ENCODE results near the gene INVS. TPM values are rescaled to one million over a fixed set of nuclear protein-coding genes. Genes with fewer than 3 reads are reported as not detected.

INVS gene
- total RNA-seq, 1 experiment from 2014 or later, result 21.1 TPM

DNA sequence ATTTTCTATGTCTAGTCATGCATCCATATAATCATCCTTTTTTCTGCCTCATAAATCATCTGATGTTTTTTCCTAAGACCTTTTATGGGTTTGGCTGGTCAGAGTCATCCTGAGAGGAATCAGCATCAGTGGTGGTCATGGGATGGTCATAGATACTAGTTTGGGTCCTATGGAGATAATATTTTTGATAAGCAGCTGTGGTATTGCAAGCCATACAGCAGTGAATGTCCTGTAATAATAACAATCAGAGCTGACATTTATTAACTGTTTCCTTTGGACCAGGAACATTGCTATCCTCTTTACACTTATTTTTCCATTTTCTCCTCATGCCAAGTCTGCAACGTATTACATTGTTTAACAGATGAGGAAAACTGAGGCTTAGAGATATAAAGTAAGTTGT, 170.6 kb downstream of the INVS start:
- ChIA-PET POLR2A (no interaction called here), CTCF (no interaction called here), RAD21 (ENCODE audit: low non-redundant PET in 1 of 2, low total read pairs in 2 of 2, uncharacterized antibody in 2 of 2, unreplicated experiment in 2 of 2) (no interaction called here)
- TF ChIP-seq CEBPB (IDR thresholded peaks at IDR 0.05; ENCODE audit: low read depth) (no peak), POLR2AphosphoS5 (IDR thresholded peaks at IDR 0.05; ENCODE audit: low read depth, low read length) (no peak), JUND (IDR thresholded peaks at IDR 0.05) (no peak), ZNF274 (IDR thresholded peaks at IDR 0.05; ENCODE audit: low read depth, low read length) (no peak), SRF (IDR thresholded peaks at IDR 0.05; ENCODE audit: low read depth) (no peak)
- TF ChIP-seq, protein P1, sequence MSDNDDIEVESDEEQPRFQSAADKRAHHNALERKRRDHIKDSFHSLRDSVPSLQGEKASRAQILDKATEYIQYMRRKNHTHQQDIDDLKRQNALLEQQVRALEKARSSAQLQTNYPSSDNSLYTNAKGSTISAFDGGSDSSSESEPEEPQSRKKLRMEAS (IDR thresholded peaks at IDR 0.05), result no peak
- TF ChIP-seq, protein P2, sequence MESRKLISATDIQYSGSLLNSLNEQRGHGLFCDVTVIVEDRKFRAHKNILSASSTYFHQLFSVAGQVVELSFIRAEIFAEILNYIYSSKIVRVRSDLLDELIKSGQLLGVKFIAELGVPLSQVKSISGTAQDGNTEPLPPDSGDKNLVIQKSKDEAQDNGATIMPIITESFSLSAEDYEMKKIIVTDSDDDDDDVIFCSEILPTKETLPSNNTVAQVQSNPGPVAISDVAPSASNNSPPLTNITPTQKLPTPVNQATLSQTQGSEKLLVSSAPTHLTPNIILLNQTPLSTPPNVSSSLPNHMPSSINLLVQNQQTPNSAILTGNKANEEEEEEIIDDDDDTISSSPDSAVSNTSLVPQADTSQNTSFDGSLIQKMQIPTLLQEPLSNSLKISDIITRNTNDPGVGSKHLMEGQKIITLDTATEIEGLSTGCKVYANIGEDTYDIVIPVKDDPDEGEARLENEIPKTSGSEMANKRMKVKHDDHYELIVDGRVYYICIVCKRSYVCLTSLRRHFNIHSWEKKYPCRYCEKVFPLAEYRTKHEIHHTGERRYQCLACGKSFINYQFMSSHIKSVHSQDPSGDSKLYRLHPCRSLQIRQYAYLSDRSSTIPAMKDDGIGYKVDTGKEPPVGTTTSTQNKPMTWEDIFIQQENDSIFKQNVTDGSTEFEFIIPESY (IDR thresholded peaks at IDR 0.05; ENCODE audit: extremely low read depth, insufficient replicate concordance, low read length), result no peak
- TF ChIP-seq, protein P3, sequence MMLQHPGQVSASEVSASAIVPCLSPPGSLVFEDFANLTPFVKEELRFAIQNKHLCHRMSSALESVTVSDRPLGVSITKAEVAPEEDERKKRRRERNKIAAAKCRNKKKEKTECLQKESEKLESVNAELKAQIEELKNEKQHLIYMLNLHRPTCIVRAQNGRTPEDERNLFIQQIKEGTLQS (IDR thresholded peaks at IDR 0.05), result no peak
- DNase-seq (ENCODE audit: low read depth, low spot score) (no peak), ATAC-seq (no peak)
- intact Hi-C loops (cut with micrococcal nuclease), result no loop called here
- Histone ChIP-seq H3K36me3 (ENCODE audit: control insufficient read depth in 1 of 2, insufficient read depth in 2 of 2, low read length in 2 of 2) (no peaks in the 10 kb centered on the region), H3K9me3 (ENCODE audit: control insufficient read depth in 1 of 2, insufficient read depth in 1 of 2, low read depth in 1 of 2, low read length in 2 of 2) (no peaks in the 10 kb centered on the region), H3K9me2 (ENCODE audit: insufficient read depth) (no peaks in the 10 kb centered on the region), H3K4me1 (ENCODE audit: control insufficient read depth in 1 of 2, insufficient read depth in 2 of 2, low read length in 2 of 2) (no peaks in the 10 kb centered on the region), H3K4me2 (ENCODE audit: low read length) (no peak overlapping the region), H3K27ac (ENCODE audit: low read depth, low read length) (no peak overlapping the region), H3K27me3 (ENCODE audit: insufficient read depth, low read length) (no peaks in the 10 kb centered on the region), H3K4me3 (replicated peaks in 1 of 2; ENCODE audit: low read depth in 1 of 2, low read length in 2 of 2) (no peak overlapping the region), H3K79me2 (ENCODE audit: insufficient read depth, low read length) (no peaks in the 10 kb centered on the region), H3K9ac (ENCODE audit: low read length) (no peak overlapping the region), H2AFZ (ENCODE audit: low read depth, low read length, poor library complexity, severe bottlenecking) (no peak overlapping the region), H4K20me1 (ENCODE audit: insufficient read depth) (no peaks in the 10 kb centered on the region)
- BruUV-seq (replicated peaks), result no TSS peak

Data from HCT116 (cell line).